Measurements from ENCODE around the gene B9D1. TPM values are rescaled to one million over a fixed set of nuclear protein-coding genes. Genes with fewer than 3 reads are reported as not detected.

The B9D1 gene
- total and polyA plus RNA-seq, 9 of the 15 experiments (the other 6 are each of a cell fraction or from before 2014, with no cell fraction given), result 8.9 to 28.0 (median 17.9) TPM

- TF ChIP-seq HDAC2 (IDR thresholded peaks at IDR 0.05) (peak; percentile 51; the same call in 1 of the 2 replicates), RBM25 (IDR thresholded peaks at IDR 0.05; ENCODE audit: low read depth, low read length, severe bottlenecking) (peak; percentile 70), TAL1 (IDR thresholded peaks at IDR 0.05) (no peak), MAZ (CRISPR knock-in tag; conservative IDR thresholded peaks at IDR 0.05 in 1 of 2, IDR thresholded peaks at IDR 0.05 in 1 of 2) (peak in 1 of 2 experiments; percentile 52; a peak in 2 of 4 replicates), SP2 (IDR thresholded peaks at IDR 0.05; ENCODE audit: extremely low read depth, low read depth, low read length, poor library complexity, severe bottlenecking) (peak; percentile 93), LCOR (CRISPR knock-in tag; IDR thresholded peaks at IDR 0.05) (peak; percentile 67; the same call in 1 of the 2 replicates), CTBP1 (IDR thresholded peaks at IDR 0.05; ENCODE audit: borderline replicate concordance) (peak; percentile 93), MITF (IDR thresholded peaks at IDR 0.05) (no peak), PTTG1 (tag; IDR thresholded peaks at IDR 0.05; ENCODE audit: low read depth) (no peak), ZNF639 (CRISPR knock-in tag; conservative IDR thresholded peaks at IDR 0.05 in 1 of 2, IDR thresholded peaks at IDR 0.05 in 1 of 2) (peak in 1 of 2 experiments; percentile 81; a peak in 2 of 4 replicates), SMARCA5 (IDR thresholded peaks at IDR 0.05) (no peak), TEAD4 (IDR thresholded peaks at IDR 0.05; ENCODE audit: low read length) (no peak), TEAD4 (CRISPR knock-in tag; IDR thresholded peaks at IDR 0.05; ENCODE audit: borderline replicate concordance) (no peak), RNF219 (CRISPR knock-in tag; IDR thresholded peaks at IDR 0.05) (no peak), SAFB (IDR thresholded peaks at IDR 0.05; ENCODE audit: borderline replicate concordance, low read depth, low read length) (no peak), SNAPC5 (CRISPR knock-in tag; IDR thresholded peaks at IDR 0.05) (no peak), CREB5 (CRISPR knock-in tag; IDR thresholded peaks at IDR 0.05) (no peak), E2F4 (CRISPR knock-in tag; IDR thresholded peaks at IDR 0.05; ENCODE audit: low read depth) (no peak), SRF (CRISPR knock-in tag; IDR thresholded peaks at IDR 0.05) (no peak)
These were observed 15.3 kb upstream of the B9D1 start (continued) for GRCh38 chr17:19377602-19378415.

All from K562 (cell line).